AG04449 (cell line): ENCODE data around the gene KCTD13.

Source experiments
- CTCF ChIA-PET: fragments of 350-600 bp; formaldehyde crosslinking; extraction: SDS; loops from one replicate; lab custom pipeline; 2021; ENCODE audit warnings: antibody characterized with exemption; lab: Yijun Ruan, JAX
- POLR2A ChIA-PET: fragments of 400-600, 350-600 bp; formaldehyde crosslinking; extraction: SDS; loops from one replicate; lab custom pipeline; 2020; ENCODE audit warnings: antibody characterized with exemption, inconsistent platforms; lab: Yijun Ruan, JAX
- DNase-seq: peaks from one replicate; pipeline ENCODE4 v3.0.0-alpha.2; 2010; ENCODE audit warnings: low read depth, low spot score
- H3K4me3 ChIP-seq: 2 replicates; pipeline ENCODE4 v1.5.1; 2011; ENCODE audit warnings: low read depth, mild to moderate bottlenecking, control low read depth, low read length
- CTCF ChIP-seq: IDR thresholded peaks from one replicate; pipeline ENCODE4 v1.5.1; 2011; ENCODE audit warnings: mild to moderate bottlenecking, moderate library complexity, low read length, control low read depth, inconsistent platforms; ENCODE audit not compliant: insufficient read depth; ENCODE audit errors: missing control alignments

KCTD13 gene

GRCh38 chr16:29906520-29907244 lies 19.3 kb downstream of the KCTD13 start:
- no peak for TF ChIP-seq CTCF
- ChIA-PET CTCF (interaction anchor here (1.9 kb wide), 1 partner anchor 10 kb away, joined by 7 read pairs; no protein-coding TSS in a partner anchor), POLR2A (no interaction called here)
- H3K4me3 ChIP-seq = no peak overlapping the region
- DNase-seq = no peak

GRCh38 chr16:29905668-29906067 lies 20.4 kb downstream of the KCTD13 start:
- DNase-seq = no peak
- ChIA-PET CTCF (no interaction called here), POLR2A (no interaction called here)
- H3K4me3 ChIP-seq = no peak overlapping the region
- TF ChIP-seq CTCF = no peak

- POLR2A ChIA-PET = no interaction called here
- H3K4me3 ChIP-seq = no peak overlapping the region
- no peak for DNase-seq
- CTCF ChIA-PET = no interaction called here
- TF ChIP-seq CTCF = no peak
These were observed 21.1 kb downstream of the KCTD13 start for GRCh38 chr16:29904947-29905346.

- no peak for TF ChIP-seq CTCF
- POLR2A ChIA-PET = no interaction called here
- no peak overlapping the region for H3K4me3 ChIP-seq
- DNase-seq = no peak
- CTCF ChIA-PET = no interaction called here
These were observed 22.4 kb downstream of the KCTD13 start for GRCh38 chr16:29903590-29903989.

- CTCF ChIA-PET = interaction anchor here (1.2 to 2.4 kb wide), 5 partner anchors 11 to 201 kb away, joined by 3 to 9 read pairs (median 4); partner anchors contain the start of gene C16orf92
- TF ChIP-seq CTCF = no peak
- POLR2A ChIA-PET = interaction anchor here (0.6 to 1.9 kb wide), 3 partner anchors 9 to 104 kb away, joined by 3 to 5 read pairs (median 4); no protein-coding TSS in a partner anchor
- no peak for DNase-seq
- peak overlapping the region; percentile 70 for H3K4me3 ChIP-seq
These were observed 24.4 kb downstream of the KCTD13 start for GRCh38 chr16:29901607-29901945.

GRCh38 chr16:29900888-29901606 lies 25.0 kb downstream of the KCTD13 start:
- CTCF ChIA-PET = interaction anchor here (0.7 to 2.4 kb wide), 9 partner anchors 11 to 201 kb away, joined by 3 to 9 read pairs (median 4); partner anchors contain the start of genes C16orf92 and KIF22
- DNase-seq = no peak
- peak overlapping the region; percentile 70 for H3K4me3 ChIP-seq
- no peak for TF ChIP-seq CTCF
- POLR2A ChIA-PET = interaction anchor here (0.7 to 2.6 kb wide), 7 partner anchors 8 to 104 kb away, joined by 3 to 15 read pairs (median 4); partner anchors contain the start of gene KCTD13
